Ovary (tissue), 3 donors: ENCODE measurements around the gene ITGB5.

Experiments
- CTCF ChIP-seq, 3 donors: fragments of 450-650 bp in 2 of 3; fragments of 200-600 bp in 1 of 3; IDR thresholded peaks; one replicate each; pipeline versions ENCODE4 v1.5.1 to v1.8.0; 2016 to 2022; ENCODE audit warnings: antibody characterized with exemption in 3 of 3, mild to moderate bottlenecking in 1 of 3
- EP300 ChIP-seq: sonication (generic); formaldehyde crosslinking; IDR thresholded peaks from one replicate; pipeline ENCODE4 v1.6.1; 2017; ENCODE audit warnings: antibody characterized with exemption
- donor health status: DM: no; HTN: no; CAD: no.

DNA sequence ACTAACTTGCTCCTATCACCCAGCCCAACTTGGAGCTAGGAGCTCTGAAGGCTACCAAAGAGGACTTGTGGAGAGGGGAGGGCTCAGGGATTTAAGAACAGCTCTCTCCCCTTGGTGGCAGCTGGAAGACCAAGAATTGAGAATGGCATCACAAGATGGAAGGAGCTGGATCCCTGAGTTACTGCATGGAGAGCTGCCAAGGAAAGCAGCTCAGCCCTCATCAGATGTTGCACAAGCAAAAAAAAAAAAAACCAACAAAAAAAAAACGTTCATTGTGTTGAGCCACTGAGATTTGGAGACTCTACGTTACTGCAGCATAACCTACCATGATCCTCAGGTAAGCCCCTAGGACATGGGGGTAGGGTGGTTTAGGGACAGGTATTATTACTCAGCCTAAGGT lies 41.0 kb downstream of the ITGB5 start:
- no peak for TF ChIP-seq CTCF (IDR thresholded peaks at IDR 0.05)
- no peak for TF ChIP-seq EP300
